ENCODE measurements around the gene BEGAIN.

- TF ChIP-seq CTCF (IDR thresholded peaks at IDR 0.05) = no peak
- TF ChIP-seq POLR2AphosphoS5 (IDR thresholded peaks at IDR 0.05) = no peak
These were observed 52.5 kb downstream of the BEGAIN start for GRCh38 chr14:100534528-100535286.

All from prostate gland (tissue), 2 donors.